ENCODE measurements around the gene C20orf204. TPM values are rescaled to one million over a fixed set of nuclear protein-coding genes. Genes with fewer than 3 reads are reported as not detected.
A peak's percentile ranks its signal among the peaks of the same experiment; 100 is the strongest.

Gene C20orf204
- total and polyA plus RNA-seq, 10 of the 15 experiments (the other 5 are each of a cell fraction or from before 2014, with no cell fraction given): 0.24 to 56.0 (median 12.4) TPM

DNA sequence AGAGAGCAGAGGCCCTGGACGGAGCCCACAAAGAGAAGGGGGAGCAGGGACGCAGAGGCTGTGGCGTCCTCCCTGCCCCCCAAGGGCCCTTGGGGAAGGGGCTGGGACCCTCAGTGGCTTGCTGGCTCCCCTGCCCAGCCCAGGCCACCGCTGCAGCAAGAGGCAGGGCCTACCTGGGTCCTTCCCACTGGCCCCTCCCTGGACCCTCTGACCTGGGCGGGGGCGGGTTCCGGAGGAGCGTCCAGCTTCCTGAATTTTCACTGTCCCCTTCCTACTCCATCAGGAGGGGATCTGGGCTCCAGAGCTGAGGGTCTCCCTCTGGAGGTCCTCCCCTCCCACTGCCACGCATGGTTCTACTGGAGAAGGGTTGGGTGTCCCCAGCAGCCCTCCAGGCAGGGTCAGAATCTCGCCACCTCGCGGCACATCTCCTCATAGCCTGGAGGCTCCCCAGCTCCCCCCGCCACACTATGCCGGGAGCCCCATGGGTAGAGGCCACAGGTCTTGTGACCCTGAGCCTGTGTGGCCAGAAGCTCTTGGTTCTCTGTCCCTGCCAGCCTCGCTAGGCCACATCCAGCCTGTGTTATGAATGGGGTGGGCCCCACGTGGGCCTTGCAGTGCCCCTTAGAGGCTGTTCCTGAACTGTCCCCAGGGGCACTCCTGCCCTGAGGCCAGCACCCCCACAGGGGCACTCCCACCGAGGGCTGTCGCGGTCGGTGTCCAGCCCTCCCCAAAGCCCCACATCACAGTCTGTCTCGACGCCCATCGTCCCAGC, 14.5 kb downstream of the C20orf204 start:
- in situ Hi-C loops (cut with MboI): no loop called here
- RAD21 ChIA-PET (ENCODE audit: unreplicated experiment): no interaction called here
- no peak for FAIRE-seq
- no peaks in the 10 kb centered on the region for H3K36me3 ChIP-seq (ENCODE audit: control insufficient read depth in 2 of 2, insufficient read depth in 2 of 2, low read length in 1 of 2)
- TF ChIP-seq CBX5 (IDR thresholded peaks at IDR 0.05; ENCODE audit: low read depth) (no peak), MTA2 (IDR thresholded peaks at IDR 0.05; ENCODE audit: low read depth) (0 out of 2 replicates have a peak, but pooled peaks have one; percentile 1), NR2F1 (conservative IDR thresholded peaks at IDR 0.05) (peak; percentile 22; the same call in 1 of the 2 replicates), GATAD2B (conservative IDR thresholded peaks at IDR 0.05; ENCODE audit: low read depth) (no peak), CBFB (IDR thresholded peaks at IDR 0.05; ENCODE audit: low read depth) (no peak), EED (IDR thresholded peaks at IDR 0.05; ENCODE audit: low read depth) (no peak), ZZZ3 (IDR thresholded peaks at IDR 0.05; ENCODE audit: control insufficient read depth, insufficient read length, low read depth) (no peak), RFX5 (IDR thresholded peaks at IDR 0.05; ENCODE audit: low read depth, low read length) (no peak)
- no peak overlapping the region for H2AFZ ChIP-seq (ENCODE audit: control insufficient read depth, low read depth, low read length)
- no peaks in the 10 kb centered on the region for H3K9me3 ChIP-seq (replicated peaks; ENCODE audit: control insufficient read depth, insufficient read depth, low read length)
- ATAC-seq: peak; percentile 2; the same call in 1 of the 3 replicates
- no peak overlapping the region for H3K4me2 ChIP-seq (ENCODE audit: control insufficient read depth, insufficient read depth)
- POLR2A ChIA-PET: interaction anchor here (0.8 kb wide), 1 partner anchor 15 kb away, joined by 6 read pairs; no protein-coding TSS in a partner anchor
- peaks cover 15% of the 10 kb centered on the region for H3K4me1 ChIP-seq (ENCODE audit: control insufficient read depth, insufficient read depth, low read length)
- no TSS peak for BruUV-seq (replicated peaks)
- SMC1A ChIA-PET (ENCODE audit: uncharacterized antibody, unreplicated experiment): interaction anchor here (0.8 kb wide), 1 partner anchor 135 kb away, joined by 3 read pairs; no protein-coding TSS in a partner anchor
- intact Hi-C loops (cut with micrococcal nuclease; ENCODE audit: unreplicated experiment): loop anchor here (10.0 kb wide), 1 partner anchor 186 kb away; the partner anchor contains the start of genes ABHD16B and TPD52L2
- DNase-seq (ENCODE audit: low read depth, low spot score): no peak
- H3K27me3 ChIP-seq (replicated peaks in 1 of 2; ENCODE audit: control insufficient read depth in 2 of 2, insufficient read depth in 2 of 2, low read length in 1 of 2): peaks cover 4 to 14% of the 10 kb centered on the region in 2 experiments; a peak in 3 of 4 replicates
- H3K9ac ChIP-seq (ENCODE audit: control insufficient read depth, insufficient read depth, low read length): no peak overlapping the region
- H3K79me2 ChIP-seq (ENCODE audit: control insufficient read depth, insufficient read depth, low read length): no peaks in the 10 kb centered on the region
- H3K27ac ChIP-seq (ENCODE audit: control insufficient read depth, insufficient read depth): no peak overlapping the region
- no peak overlapping the region for H3K4me3 ChIP-seq
- CTCF ChIA-PET: interaction anchor here (0.5 to 2.7 kb wide), 3 partner anchors 9 to 144 kb away, joined by 3 to 10 read pairs (median 5); no protein-coding TSS in a partner anchor
- 65% methylated on average over 23 of the region's 23 CpGs for WGBS (ENCODE audit: insufficient coverage, insufficient replicate concordance, low lambda C conversion rate, missing lambda C conversion rate)
- no peaks in the 10 kb centered on the region for H4K20me1 ChIP-seq (ENCODE audit: control insufficient read depth, insufficient read depth)

Data from GM12878 (cell line).